Esophagus muscularis mucosa (tissue), 4 donors: Measurements from ENCODE around the gene CTDSP1. TPM values are rescaled to one million over a fixed set of nuclear protein-coding genes. Genes with fewer than 3 reads are reported as not detected.

Source experiments
- DNase-seq: peaks from one replicate; pipeline ENCODE4 v3.0.0-alpha.2; 2017; ENCODE audit errors: extremely low spot score
- H3K27ac ChIP-seq, 4 donors: fragments of 200-600 bp; sonication (generic); replicated peaks in 1 of 4; 1 replicate in 3 of 4; 2 replicates in 1 of 4; pipeline ENCODE4 v1.5.1; 2016 to 2019; ENCODE audit warnings: mild to moderate bottlenecking in 1 of 4
- H3K27me3 ChIP-seq, 4 donors: fragments of 200-600 bp; sonication (generic); one replicate each; pipeline versions ENCODE4 v1.5.1 to v1.6.0; 2016 to 2019
- H3K36me3 ChIP-seq, 4 donors: fragments of 200-600 bp; sonication (generic); one replicate each; pipeline ENCODE4 v1.5.1; 2016 to 2019
- H3K4me1 ChIP-seq, 4 donors: fragments of 200-600 bp; sonication (generic); one replicate each; pipeline ENCODE4 v1.5.1; 2016 to 2019
- H3K4me3 ChIP-seq, 4 donors: fragments of 200-600 bp; sonication (generic); 1 replicate in 2 of 4; 2 replicates in 2 of 4; pipeline ENCODE4 v1.5.1; 2016 to 2019; ENCODE audit warnings: mild to moderate bottlenecking in 4 of 4, moderate library complexity in 1 of 4
- H3K9me3 ChIP-seq, 4 donors: fragments of 200-600 bp; sonication (generic); 1 replicate in 3 of 4; 2 replicates in 1 of 4; pipeline ENCODE4 v1.5.1; 2016 to 2019
- CTCF ChIP-seq, 3 experiments: fragments of 200-600 bp in 2 of 3; fragments of 450-650 bp in 1 of 3; sonication (generic) in 2 of 3; IDR thresholded peaks; one replicate each; pipeline ENCODE4 v1.5.1; 2017 to 2019; ENCODE audit warnings: antibody characterized with exemption in 3 of 3, mild to moderate bottlenecking in 2 of 3, moderate library complexity in 1 of 3
- EP300 ChIP-seq: sonication (generic); formaldehyde crosslinking; IDR thresholded peaks from one replicate; pipeline ENCODE4 v1.6.1; 2017; ENCODE audit warnings: antibody characterized with exemption
- POLR2A ChIP-seq: fragments of 450-650 bp; IDR thresholded peaks from one replicate; pipeline ENCODE4 v1.6.1; 2017; ENCODE audit warnings: antibody characterized with exemption, moderate library complexity, mild to moderate bottlenecking, low read depth
- POLR2AphosphoS5 ChIP-seq, 2 donors: sonication (generic); formaldehyde crosslinking; IDR thresholded peaks; one replicate each; pipeline ENCODE4 v1.6.1; 2017; ENCODE audit warnings: antibody characterized with exemption in 2 of 2
- WGBS: methylation state at CpG from one replicate; pipeline ENCODE4 v1.1.5; 2018; 5-methylcytosine and 5-hydroxymethylcytosine counted together
- intact Hi-C: fragments of 100-400 bp; cut with DNase I; formaldehyde crosslinking; loops from one replicate; pipeline ENCODE4 v1.15.1; 2023
- total RNA-seq, 4 donors: library from RNA; depleted of rRNA; stranded (reverse); fragments of >200 nt; gene quantifications; one replicate each; pipeline versions ENCODE4 v1.1.0 to v1.2.1, GENCODE V29; 2016

CTDSP1 gene
- total RNA-seq, 4 donors from 2014 or later: 121 to 176 (median 137) TPM

DNA sequence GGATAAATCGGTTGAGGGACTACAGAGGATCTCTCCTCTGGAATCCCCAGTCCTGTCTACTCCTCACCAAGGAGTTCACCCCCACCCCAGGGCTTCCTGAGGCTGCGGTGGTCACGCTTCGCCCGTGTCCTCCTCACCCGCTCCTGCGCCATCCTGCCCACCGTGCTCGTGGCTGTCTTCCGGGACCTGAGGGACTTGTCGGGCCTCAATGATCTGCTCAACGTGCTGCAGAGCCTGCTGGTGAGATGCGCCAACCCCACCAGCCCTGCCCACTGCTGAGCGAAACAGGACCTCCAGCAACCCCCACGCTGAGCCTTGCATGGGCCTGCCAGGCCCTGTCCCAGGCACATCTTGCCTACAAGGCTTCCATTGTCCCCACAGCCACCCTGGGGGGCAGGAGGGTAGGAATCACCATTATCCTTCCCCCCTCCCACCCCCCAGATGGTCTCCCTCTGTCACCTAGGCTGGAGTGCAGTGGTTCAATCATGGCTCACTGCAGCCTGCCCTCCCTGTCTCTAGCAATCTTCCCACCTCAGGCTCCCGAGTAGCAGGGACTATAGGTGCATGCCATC, 6.7 kb upstream of the CTDSP1 start:
- Histone ChIP-seq H3K4me1 (peaks cover 14 to 25% (median 24%) of the 10 kb centered on the region in 4 donors), H3K36me3 (no peaks in the 10 kb centered on the region), H3K4me3 (no peak overlapping the region), H3K27ac (no peak overlapping the region), H3K27me3 (no peaks in the 10 kb centered on the region), H3K9me3 (no peaks in the 10 kb centered on the region)
- no peak for DNase-seq
- TF ChIP-seq EP300: no peak
- no peak for TF ChIP-seq POLR2A
- no peak for TF ChIP-seq POLR2AphosphoS5 (IDR thresholded peaks at IDR 0.05)
- TF ChIP-seq CTCF (IDR thresholded peaks at IDR 0.05): no peak
- intact Hi-C loops: loop anchor here (5.0 kb wide), 1 partner anchor 91 kb away; no protein-coding TSS in a partner anchor
- 88% methylated on average over 10 of the region's 16 CpGs for WGBS

- TF ChIP-seq CTCF (IDR thresholded peaks at IDR 0.05) (no peak), POLR2AphosphoS5 (IDR thresholded peaks at IDR 0.05) (no peak), EP300 (no peak), POLR2A (no peak)
- WGBS: 72% methylated on average over 8 of the region's 8 CpGs
- Histone ChIP-seq H3K36me3 (no peaks in the 10 kb centered on the region), H3K9me3 (no peaks in the 10 kb centered on the region), H3K27me3 (no peaks in the 10 kb centered on the region), H3K27ac (no peak overlapping the region), H3K4me3 (no peak overlapping the region), H3K4me1 (peaks cover 14 to 31% (median 29%) of the 10 kb centered on the region in 4 donors)
- no peak for DNase-seq
- intact Hi-C loops: loop anchor here (5.0 kb wide), 1 partner anchor 92 kb away; no protein-coding TSS in a partner anchor
Measured at GRCh38 chr2:218393750-218394290, 5.8 kb upstream of the CTDSP1 start.

DNA sequence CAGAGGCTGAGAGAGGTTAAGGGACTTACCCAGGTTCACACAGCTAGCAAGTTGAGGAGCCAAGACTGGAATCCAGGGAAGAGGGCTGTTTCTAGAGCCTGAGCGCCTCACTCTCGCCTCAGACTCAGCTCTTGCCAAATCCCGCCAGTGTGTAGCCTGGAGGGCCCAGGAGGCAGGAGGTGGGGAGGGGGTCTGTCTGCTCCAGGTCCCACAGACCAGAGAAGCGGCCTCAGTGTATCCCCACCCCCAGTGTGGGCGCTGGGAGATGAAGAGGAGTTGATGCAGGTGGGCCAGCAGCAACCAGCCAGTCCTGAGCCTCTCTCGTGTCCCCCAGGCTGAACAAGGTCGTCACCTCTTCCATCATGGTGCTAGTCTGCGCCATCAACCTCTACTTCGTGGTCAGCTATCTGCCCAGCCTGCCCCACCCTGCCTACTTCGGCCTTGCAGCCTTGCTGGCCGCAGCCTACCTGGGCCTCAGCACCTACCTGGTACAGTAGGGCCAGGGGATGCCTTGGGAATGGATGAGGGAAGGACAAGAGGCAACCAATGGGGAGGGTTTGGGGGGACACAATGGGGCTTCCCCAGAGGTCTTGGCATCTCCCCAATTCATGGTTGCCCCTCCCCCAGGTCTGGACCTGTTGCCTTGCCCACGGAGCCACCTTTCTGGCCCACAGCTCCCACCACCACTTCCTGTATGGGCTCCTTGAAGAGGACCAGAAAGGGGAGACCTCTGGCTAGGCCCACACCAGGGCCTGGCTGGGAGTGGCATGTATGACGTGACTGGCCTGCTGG, 5.2 kb upstream of the CTDSP1 start:
- H3K4me3 ChIP-seq: no peak overlapping the region
- no peaks in the 10 kb centered on the region for H3K27me3 ChIP-seq
- no peaks in the 10 kb centered on the region for H3K36me3 ChIP-seq
- intact Hi-C loops: loop anchor here (5.0 kb wide), 2 partner anchors 92 to 122 kb away; partner anchors contain the start of genes AAMP and PNKD
- no peaks in the 10 kb centered on the region for H3K9me3 ChIP-seq
- DNase-seq: no peak
- TF ChIP-seq EP300 (no peak), POLR2A (no peak)
- no peak overlapping the region for H3K27ac ChIP-seq
- WGBS: 83% methylated on average over 1 of the region's 13 CpGs
- H3K4me1 ChIP-seq: peaks cover 14 to 36% (median 34%) of the 10 kb centered on the region in 4 donors

DNA sequence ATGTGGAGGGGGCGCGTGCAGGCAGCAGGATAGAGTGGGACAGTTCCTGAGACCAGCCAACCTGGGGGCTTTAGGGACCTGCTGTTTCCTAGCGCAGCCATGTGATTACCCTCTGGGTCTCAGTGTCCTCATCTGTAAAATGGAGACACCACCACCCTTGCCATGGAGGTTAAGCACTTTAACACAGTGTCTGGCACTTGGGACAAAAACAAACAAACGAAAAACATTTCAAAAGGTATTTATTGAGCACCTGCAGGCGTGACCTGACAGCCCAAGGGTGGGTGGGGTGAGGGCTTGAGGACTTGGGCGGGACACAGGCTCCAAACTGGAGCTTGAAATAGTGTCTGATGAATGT, 4.6 kb upstream of the CTDSP1 start:
- Histone ChIP-seq H3K4me3 (no peak overlapping the region), H3K27ac (peak overlapping the region; percentile 98 to 100 (median 100)), H3K36me3 (no peaks in the 10 kb centered on the region), H3K9me3 (no peaks in the 10 kb centered on the region), H3K27me3 (no peaks in the 10 kb centered on the region), H3K4me1 (peaks cover 14 to 36% (median 34%) of the 10 kb centered on the region in 4 donors)
- DNase-seq: no peak
- WGBS: 100% methylated on average over 6 of the region's 6 CpGs
- intact Hi-C loops: loop anchor here (5.0 kb wide), 1 partner anchor 123 kb away; the partner anchor contains the start of genes AAMP and PNKD
- TF ChIP-seq EP300: no peak
- no peak for TF ChIP-seq POLR2A
- TF ChIP-seq POLR2AphosphoS5 (IDR thresholded peaks at IDR 0.05): no peak
- no peak for TF ChIP-seq CTCF (IDR thresholded peaks at IDR 0.05)

DNA sequence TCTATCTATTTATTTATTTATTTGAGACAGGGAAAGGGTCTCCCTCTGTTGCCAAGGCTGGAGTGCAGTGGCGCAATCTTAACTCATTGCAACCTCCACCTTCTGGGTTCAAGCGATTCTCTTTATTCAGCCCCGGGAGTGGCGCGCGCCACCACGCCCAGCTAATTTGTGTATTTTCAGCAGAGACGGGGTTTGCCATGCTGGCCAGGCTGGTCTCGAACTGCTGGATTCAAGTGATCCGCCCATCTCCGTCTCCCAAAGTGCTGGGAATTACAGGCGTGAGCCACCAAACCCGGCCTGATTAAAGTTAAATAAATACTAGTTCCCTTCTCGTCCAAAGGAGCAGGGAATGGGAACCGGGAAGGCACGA, 4.2 kb upstream of the CTDSP1 start:
- Histone ChIP-seq H3K27me3 (no peaks in the 10 kb centered on the region), H3K9me3 (no peaks in the 10 kb centered on the region), H3K27ac (peak overlapping the region; percentile 98 to 100 (median 100)), H3K4me1 (peaks cover 14 to 36% (median 34%) of the 10 kb centered on the region in 4 donors), H3K36me3 (no peaks in the 10 kb centered on the region), H3K4me3 (peak overlapping the region; percentile 88 to 96 (median 93))
- intact Hi-C loops: loop anchor here (5.0 kb wide), 1 partner anchor 123 kb away; the partner anchor contains the start of genes AAMP and PNKD
- DNase-seq: no peak
- no peak for TF ChIP-seq POLR2A
- no peak for TF ChIP-seq EP300
- 29% methylated on average over 16 of the region's 16 CpGs for WGBS
